NB4 (cell line): ENCODE results near the gene ELK1.

Source experiments
- DNase-seq: peaks from one replicate; pipeline ENCODE4 v3.0.0; 2010; ENCODE audit warnings: low read depth
- H3K4me3 ChIP-seq: one replicate; pipeline ENCODE4 v1.5.1; 2011; ENCODE audit warnings: mild to moderate bottlenecking, low read depth, low read length, moderate library complexity
- CTCF ChIP-seq: IDR thresholded peaks from one replicate; pipeline ENCODE4 v1.5.1; 2012; ENCODE audit warnings: low read depth, low read length
- MYC ChIP-seq: IDR thresholded peaks from 2 replicates; pipeline ENCODE4 v1.6.1; 2011; ENCODE audit warnings: low read depth, low read length
- POLR2A ChIP-seq: IDR thresholded peaks from 2 replicates; pipeline ENCODE4 v1.6.1; 2011; ENCODE audit warnings: mild to moderate bottlenecking; ENCODE audit not compliant: insufficient read length; ENCODE audit errors: extremely low read depth
- TF ChIP-seq, protein P1 (sequence below): IDR thresholded peaks from 2 replicates; pipeline ENCODE4 v1.6.1; 2011; ENCODE audit warnings: low read depth, low read length

Gene ELK1

DNA sequence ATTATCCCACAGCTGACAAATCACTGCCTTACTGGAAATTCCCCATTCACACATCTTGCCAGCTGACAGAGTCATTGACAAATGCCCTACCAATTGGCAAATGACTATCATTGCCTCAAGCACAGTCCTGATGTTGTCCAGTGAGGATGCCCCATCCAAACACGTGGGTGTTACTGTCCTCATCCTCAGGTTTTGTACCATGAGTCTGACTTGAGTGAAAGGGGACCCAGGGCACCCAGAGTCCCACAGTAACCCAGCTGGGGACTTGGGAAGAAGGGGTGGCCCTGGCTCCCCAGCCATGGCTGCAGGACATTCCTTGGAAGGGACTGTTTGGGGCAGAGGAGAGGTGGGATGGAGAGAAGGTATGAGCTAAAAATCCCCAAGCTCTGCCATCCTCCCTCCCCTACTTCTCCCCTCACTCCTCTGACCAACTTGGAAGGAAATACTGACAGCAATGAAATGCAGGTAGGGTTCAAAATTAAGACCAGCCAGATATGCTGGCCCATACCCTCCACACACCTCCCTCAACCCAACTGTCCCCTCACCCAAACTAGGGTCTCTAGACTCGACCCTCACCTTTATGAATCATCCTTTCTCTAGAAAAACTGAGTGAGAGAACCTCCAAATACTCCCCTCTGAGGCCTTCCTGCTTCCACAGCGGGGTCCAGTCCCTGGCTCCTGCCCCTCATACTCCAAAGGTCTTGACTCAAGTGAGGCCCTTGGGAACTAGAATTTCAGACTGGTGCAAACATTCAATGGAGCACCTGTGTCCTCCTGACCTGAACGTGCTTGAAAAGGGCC, 63.1 kb downstream of the ELK1 start:
- H3K4me3 ChIP-seq = no peak overlapping the region
- DNase-seq = no peak
- TF ChIP-seq MYC (no peak), POLR2A (no peak), CTCF (no peak)
- TF ChIP-seq, protein P1, sequence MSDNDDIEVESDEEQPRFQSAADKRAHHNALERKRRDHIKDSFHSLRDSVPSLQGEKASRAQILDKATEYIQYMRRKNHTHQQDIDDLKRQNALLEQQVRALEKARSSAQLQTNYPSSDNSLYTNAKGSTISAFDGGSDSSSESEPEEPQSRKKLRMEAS = no peak

DNA sequence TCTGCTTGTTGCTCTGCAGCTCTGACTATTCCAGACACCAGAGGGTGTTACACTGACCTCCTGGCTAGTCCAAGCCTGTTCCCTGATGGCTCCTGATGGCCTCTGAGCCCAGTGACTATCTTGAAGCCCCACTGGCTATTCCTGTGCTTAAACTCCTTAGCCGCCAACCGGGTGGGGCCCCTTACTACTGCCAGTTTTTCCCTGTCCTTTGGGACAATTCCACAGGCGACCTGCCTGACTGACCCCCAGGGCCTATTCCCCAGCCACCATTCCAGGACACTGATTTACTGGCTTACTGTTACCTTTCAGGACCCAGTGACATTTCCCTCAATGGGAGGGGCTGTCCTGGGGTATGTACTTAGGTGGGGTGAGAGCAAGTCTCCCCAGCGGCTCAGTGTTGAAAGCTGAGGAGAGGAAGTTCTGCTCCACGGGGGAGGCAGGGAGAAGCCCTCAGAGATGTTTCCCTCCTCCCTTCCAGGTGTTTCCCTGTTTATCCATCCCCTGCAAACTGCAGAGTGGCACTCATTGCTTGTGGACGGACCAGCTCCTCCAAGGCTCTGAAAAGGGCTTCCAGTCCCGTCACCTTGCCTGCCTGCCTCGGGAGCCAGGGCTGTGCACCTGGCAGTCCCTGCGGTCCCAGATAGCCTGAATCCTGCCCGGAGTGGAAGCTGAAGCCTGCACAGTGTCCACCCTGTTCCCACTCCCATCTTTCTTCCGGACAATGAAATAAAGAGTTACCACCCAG, 64.1 kb downstream of the ELK1 start:
- TF ChIP-seq MYC (no peak), CTCF (no peak), POLR2A (no peak)
- TF ChIP-seq, protein P1 = no peak
- H3K4me3 ChIP-seq = no peak overlapping the region
- DNase-seq = no peak
